ENCODE measurements around the gene DRD4.

Gene DRD4

GRCh38 chr11:636511-637332 lies at the start of gene DRD4:
TSS of gene DRD4 (plus strand) at chr11:637269. CDS start at chr11:637305, 36 bp downstream.
- no peak for DNase-seq

GRCh38 chr11:587546-587945 lies 49.5 kb upstream of the DRD4 start:
- DNase-seq: no peak

GRCh38 chr11:587978-588380 lies 49.1 kb upstream of the DRD4 start:
- no peak for DNase-seq

DNA sequence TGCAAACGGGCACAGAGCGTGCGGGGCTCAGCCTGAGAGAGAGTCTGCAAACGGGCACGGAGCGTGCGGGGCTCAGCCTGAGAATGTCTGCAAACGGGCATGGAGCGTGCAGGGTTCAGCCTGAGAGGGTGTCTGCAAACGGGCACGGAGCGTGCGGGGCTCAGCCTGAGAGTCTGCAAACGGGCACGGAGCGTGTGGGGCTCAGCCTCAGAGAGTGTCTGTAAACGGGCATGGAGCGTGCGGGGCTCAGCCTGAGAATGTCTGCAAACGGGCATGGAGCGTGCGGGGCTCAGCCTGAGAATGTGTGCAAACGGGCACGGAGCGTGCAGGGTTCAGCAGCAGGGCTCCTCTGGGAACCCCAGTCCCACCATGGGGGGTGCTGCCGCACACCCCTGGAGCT lies 47.3 kb upstream of the DRD4 start:
- no peak for DNase-seq

DNA sequence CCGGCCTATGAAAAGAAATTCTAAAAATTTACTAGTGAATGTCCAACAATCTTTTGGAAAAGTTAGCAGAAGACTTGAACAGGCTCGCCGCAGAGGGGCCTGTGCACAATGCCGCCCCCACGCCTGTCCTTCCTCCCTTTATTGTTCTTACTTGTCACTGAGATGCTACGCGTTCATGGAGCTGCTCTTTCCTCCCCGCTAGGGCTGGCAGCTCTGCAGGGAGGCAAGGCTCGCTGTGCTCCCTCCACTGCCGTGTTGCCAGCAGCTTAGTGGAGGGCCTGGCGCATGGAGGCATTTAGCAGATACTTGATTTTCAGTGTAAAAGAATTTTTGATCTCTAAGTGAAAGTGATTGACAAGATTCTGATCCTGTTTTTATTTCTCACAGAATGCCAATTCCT lies 46.1 kb upstream of the DRD4 start:
- DNase-seq: no peak

DNA sequence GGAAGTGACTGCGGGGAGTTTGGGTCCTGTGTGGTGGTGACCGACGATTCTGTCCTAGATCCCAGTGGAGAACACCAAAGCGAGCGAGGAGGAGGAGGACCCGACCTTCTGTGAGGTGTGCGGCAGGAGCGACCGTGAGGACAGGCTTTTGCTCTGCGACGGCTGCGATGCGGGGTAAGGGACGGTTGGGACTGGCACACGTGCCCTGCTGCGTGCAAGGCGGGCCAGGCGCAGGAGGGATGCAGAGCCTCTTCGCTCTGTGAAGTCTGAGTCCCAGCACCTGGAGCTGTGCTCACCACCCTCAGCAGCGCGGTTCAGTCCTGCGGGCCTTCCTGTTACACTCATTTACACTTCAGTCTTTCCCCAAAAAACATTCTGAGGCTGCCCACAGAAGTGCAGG lies 44.6 kb upstream of the DRD4 start:
- DNase-seq: no peak

DNA sequence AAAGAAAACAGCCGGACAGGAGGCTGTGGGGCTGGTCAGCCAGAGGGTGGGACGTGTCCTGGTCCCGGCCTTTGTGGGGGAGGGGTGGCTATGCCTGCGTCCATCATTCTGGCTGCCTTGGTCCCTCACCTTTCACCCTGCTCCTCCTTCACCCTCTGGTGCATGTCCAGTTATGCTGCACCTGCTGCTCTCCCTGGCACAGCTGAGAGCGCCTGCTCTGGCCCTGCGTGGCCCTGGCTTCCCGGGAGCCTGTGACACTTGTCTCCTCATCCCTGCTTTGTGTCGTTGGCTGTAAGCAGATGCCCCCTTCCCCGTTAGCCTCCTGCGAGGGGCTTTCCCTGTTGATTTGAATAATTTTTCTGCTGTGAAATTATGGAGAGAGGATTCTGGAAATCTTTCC lies 44.2 kb upstream of the DRD4 start:
- no peak for DNase-seq

DNA sequence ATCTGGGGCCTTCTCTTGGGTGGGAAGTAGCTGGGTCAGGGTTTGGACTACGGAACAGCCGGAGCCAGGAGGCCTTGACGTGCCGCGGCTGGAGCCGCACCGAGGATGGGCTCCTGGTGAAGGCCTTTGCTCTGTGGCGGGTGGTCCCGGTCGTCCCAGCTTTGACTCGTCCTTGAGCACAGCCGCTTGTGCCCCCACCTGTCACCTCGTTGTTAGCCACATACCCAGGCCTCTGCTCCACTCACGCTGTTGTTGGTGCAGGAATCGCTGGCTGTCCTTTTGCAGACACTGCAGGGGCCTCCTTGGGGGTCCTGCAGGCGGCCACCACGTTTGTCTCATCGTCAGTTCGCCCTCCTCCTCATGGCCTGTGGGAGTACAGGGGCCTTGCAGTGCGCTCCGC lies 43.7 kb upstream of the DRD4 start:
- no peak for DNase-seq

- DNase-seq: no peak
These were observed 41.7 kb upstream of the DRD4 start for GRCh38 chr11:595400-595799.

GRCh38 chr11:596374-596773 lies 40.7 kb upstream of the DRD4 start:
- DNase-seq: no peak

DNA sequence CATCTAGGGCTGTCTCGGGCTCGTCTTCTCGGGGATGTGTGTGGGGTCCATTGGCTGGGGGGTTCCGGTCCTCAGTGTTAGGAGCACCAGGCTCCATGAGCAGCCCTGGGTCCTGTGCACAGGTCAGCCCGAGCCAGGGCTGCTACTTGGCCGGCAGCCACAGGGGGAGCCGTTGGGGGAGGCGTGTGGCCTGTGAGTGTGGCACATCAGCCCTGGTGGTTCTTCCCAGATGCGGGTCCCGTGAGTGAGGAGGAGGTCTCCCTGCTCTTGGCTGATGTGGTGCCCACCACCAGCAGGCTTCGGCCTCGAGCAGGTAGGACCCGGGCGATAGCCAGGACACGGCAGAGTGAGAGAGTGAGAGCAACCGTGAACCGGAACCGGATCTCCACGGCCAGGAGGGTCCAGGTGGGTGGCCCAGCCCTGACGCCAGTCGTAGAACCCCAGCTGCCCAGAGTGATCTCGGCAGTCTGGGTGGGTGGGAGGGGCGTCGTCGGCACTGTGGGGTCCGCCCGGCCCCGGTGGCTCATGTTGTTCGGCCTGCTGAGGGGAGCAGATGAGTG lies 39.8 kb upstream of the DRD4 start:
- DNase-seq: no peak

- no peak for DNase-seq
These were observed 38.9 kb upstream of the DRD4 start for GRCh38 chr11:598005-598680.

GRCh38 chr11:601573-602245 lies 35.4 kb upstream of the DRD4 start:
- DNase-seq: no peak

- no peak for DNase-seq
These were observed 33.9 kb upstream of the DRD4 start for GRCh38 chr11:603154-603553.

GRCh38 chr11:605286-606129 lies 31.6 kb upstream of the DRD4 start:
- no peak for DNase-seq

GRCh38 chr11:606245-606644 lies 30.8 kb upstream of the DRD4 start:
- no peak for DNase-seq

DNA sequence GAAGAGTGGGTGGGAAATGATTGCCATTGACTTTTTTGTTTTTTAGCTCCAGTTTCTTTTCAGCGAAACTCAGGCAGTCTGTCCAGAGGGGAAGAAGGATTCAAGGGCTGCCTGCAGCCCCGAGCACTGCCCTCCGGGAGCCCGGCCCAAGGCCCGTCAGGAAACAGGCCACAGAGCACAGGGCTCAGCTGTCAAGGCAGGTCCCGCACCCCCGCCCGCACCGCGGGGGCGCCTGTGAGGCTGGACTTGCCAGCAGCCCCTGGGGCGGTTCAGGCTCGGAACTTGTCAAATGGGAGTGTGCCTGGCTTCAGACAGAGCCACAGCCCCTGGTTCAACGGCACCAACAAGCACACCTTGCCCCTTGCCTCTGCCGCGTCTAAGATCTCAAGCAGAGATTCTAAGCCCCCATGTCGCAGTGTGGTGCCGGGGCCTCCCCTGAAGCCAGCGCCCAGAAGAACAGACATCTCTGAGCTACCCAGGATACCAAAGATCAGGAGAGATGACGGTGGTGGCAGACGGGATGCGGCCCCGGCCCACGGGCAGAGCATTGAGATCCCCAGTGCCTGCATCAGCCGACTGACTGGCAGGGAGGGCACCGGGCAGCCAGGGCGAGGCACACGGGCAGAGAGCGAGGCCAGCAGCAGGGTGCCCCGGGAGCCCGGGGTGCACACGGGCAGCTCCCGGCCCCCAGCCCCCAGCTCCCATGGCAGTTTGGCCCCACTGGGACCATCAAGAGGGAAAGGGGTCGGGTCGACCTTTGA lies 29.9 kb upstream of the DRD4 start:
- no peak for DNase-seq

DNA sequence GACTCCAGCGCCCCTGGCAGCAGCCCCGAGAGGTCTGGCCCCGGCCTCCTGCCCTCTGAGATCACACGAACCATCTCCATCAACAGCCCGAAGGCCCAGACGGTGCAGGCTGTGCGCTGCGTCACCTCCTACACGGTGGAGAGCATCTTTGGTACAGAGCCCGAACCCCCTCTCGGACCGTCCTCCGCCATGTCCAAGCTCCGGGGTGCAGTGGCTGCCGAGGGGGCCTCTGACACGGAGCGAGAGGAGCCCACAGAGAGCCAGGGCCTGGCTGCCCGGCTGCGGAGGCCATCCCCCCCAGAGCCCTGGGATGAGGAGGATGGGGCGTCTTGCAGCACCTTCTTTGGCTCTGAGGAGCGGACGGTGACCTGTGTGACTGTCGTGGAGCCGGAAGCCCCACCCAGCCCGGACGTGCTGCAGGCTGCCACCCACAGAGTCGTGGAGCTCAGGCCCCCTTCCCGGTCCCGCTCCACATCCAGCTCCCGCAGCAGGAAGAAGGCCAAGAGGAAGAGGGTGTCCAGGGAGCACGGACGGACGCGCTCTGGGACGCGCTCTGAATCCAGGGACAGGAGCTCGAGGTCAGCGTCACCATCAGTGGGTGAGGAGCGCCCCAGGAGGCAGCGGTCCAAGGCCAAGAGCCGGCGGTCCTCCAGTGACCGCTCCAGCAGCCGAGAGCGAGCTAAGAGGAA lies 29.0 kb upstream of the DRD4 start:
- DNase-seq: no peak

- DNase-seq: no peak
These were observed 28.2 kb upstream of the DRD4 start for GRCh38 chr11:608791-609251.

- DNase-seq: no peak
These were observed 27.7 kb upstream of the DRD4 start for GRCh38 chr11:609341-609811.
